Ovary (tissue), 3 donors: Measurements from ENCODE around the gene UQCC5.

ENCODE experiments used
- EP300 ChIP-seq: sonication (generic); formaldehyde crosslinking; IDR thresholded peaks from one replicate; pipeline ENCODE4 v1.6.1; 2017; ENCODE audit warnings: antibody characterized with exemption
- POLR2A ChIP-seq: fragments of 450-650 bp; IDR thresholded peaks from one replicate; pipeline ENCODE4 v1.6.1; 2017; ENCODE audit warnings: antibody characterized with exemption, mild to moderate bottlenecking, moderate library complexity
- TF ChIP-seq, protein P1 (sequence below), 3 donors: fragments of 450-650 bp in 2 of 3; fragments of 200-600 bp in 1 of 3; IDR thresholded peaks; one replicate each; pipeline versions ENCODE4 v1.5.1 to v1.8.0; 2016 to 2022; ENCODE audit warnings: antibody characterized with exemption in 3 of 3, mild to moderate bottlenecking in 1 of 3
- donor health status: DM: no; HTN: no; CAD: no.

- TF ChIP-seq, protein P1, sequence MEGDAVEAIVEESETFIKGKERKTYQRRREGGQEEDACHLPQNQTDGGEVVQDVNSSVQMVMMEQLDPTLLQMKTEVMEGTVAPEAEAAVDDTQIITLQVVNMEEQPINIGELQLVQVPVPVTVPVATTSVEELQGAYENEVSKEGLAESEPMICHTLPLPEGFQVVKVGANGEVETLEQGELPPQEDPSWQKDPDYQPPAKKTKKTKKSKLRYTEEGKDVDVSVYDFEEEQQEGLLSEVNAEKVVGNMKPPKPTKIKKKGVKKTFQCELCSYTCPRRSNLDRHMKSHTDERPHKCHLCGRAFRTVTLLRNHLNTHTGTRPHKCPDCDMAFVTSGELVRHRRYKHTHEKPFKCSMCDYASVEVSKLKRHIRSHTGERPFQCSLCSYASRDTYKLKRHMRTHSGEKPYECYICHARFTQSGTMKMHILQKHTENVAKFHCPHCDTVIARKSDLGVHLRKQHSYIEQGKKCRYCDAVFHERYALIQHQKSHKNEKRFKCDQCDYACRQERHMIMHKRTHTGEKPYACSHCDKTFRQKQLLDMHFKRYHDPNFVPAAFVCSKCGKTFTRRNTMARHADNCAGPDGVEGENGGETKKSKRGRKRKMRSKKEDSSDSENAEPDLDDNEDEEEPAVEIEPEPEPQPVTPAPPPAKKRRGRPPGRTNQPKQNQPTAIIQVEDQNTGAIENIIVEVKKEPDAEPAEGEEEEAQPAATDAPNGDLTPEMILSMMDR (IDR thresholded peaks at IDR 0.05) = no peak
- no peak for TF ChIP-seq POLR2A
- TF ChIP-seq EP300 = no peak
These were observed 35.8 kb downstream of the UQCC5 start for GRCh38 chr3:52572221-52572620.
